Neural cell (in vitro differentiated cells): Measurements from ENCODE around the gene SUSD2. TPM values are rescaled to one million over a fixed set of nuclear protein-coding genes. Genes with fewer than 3 reads are reported as not detected.
"Not testable (repeated sequence)": the region's sequence is repeated elsewhere in the genome, so short reads cannot be mapped to it uniquely, and the experiment has no call there.

ENCODE experiments used
- H2AFZ ChIP-seq: fragments of 200-600, 300-800 bp; sonication (generic), shearing (Covaris generic); 2 replicates; pipeline ENCODE4 v1.6.0; 2014; ENCODE audit warnings: low read depth, mild to moderate bottlenecking, antibody characterized with exemption, low read length, moderate library complexity
- H3F3A ChIP-seq: fragments of 200-600 bp; shearing (Covaris generic); 2 replicates; pipeline ENCODE4 v1.6.1; 2016; ENCODE audit warnings: mild to moderate bottlenecking, moderate library complexity, mixed read lengths, antibody characterized with exemption, low read length; ENCODE audit not compliant: insufficient read depth, poor library complexity, severe bottlenecking
- H3K27ac ChIP-seq: fragments of 200-600, 300-800 bp; sonication (generic), shearing (Covaris generic); 2 replicates; pipeline ENCODE4 v1.5.1; 2014; ENCODE audit warnings: mild to moderate bottlenecking, low read length, moderate library complexity
- H3K27me3 ChIP-seq: fragments of 300-800, 200-600 bp; sonication (generic), shearing (Covaris generic); 2 replicates; pipeline ENCODE4 v1.6.0; 2014; ENCODE audit warnings: mild to moderate bottlenecking, low read depth, low read length, moderate library complexity; ENCODE audit not compliant: insufficient read depth
- H3K36me3 ChIP-seq: fragments of 300-800, 200-600 bp; sonication (generic), shearing (Covaris generic); 2 replicates; pipeline ENCODE4 v1.5.1; 2014; ENCODE audit warnings: mild to moderate bottlenecking, antibody characterized with exemption, low read length, moderate library complexity; ENCODE audit not compliant: insufficient read depth
- H3K4me2 ChIP-seq: fragments of 300-800, 200-600 bp; sonication (generic), shearing (Covaris generic); 2 replicates; pipeline ENCODE4 v1.6.0; 2014; ENCODE audit warnings: mild to moderate bottlenecking, low read length
- H3K4me3 ChIP-seq: fragments of 300-800, 200-600 bp; sonication (generic), shearing (Covaris generic); 2 replicates; pipeline ENCODE4 v1.5.1; 2014; ENCODE audit warnings: mild to moderate bottlenecking, low read length, moderate library complexity
- H3K79me2 ChIP-seq: fragments of 200-600 bp; shearing (Covaris generic); replicated peaks from 2 replicates; pipeline ENCODE4 v1.6.0; 2014; ENCODE audit warnings: mild to moderate bottlenecking, low read length, moderate library complexity; ENCODE audit not compliant: insufficient read depth
- H3K9ac ChIP-seq: fragments of 300-800, 200-600 bp; sonication (generic), shearing (Covaris generic); 2 replicates; pipeline ENCODE4 v1.6.1; 2016; ENCODE audit warnings: mild to moderate bottlenecking, low read length, mixed read lengths
- H3K9me2 ChIP-seq: fragments of 200-600 bp; shearing (Covaris generic); 2 replicates; pipeline ENCODE4 v1.6.1; 2016; ENCODE audit warnings: mild to moderate bottlenecking, low read length, mixed read lengths; ENCODE audit not compliant: insufficient read depth
- H3K9me3 ChIP-seq: fragments of 200-600, 300-800 bp; sonication (generic), shearing (Covaris generic); 2 replicates; pipeline ENCODE4 v1.6.1; 2016; ENCODE audit warnings: mild to moderate bottlenecking, mixed run types, low read length, moderate library complexity, mixed read lengths
- H4K20me1 ChIP-seq: fragments of 200-600 bp; shearing (Covaris generic); 2 replicates; pipeline ENCODE4 v1.6.1; 2016; ENCODE audit warnings: mild to moderate bottlenecking, mixed run types; ENCODE audit not compliant: insufficient read depth
- EP300 ChIP-seq: fragments of 450-650 bp; conservative IDR thresholded peaks from 2 replicates; pipeline ENCODE4 v1.6.1; 2014; ENCODE audit warnings: antibody characterized with exemption, mild to moderate bottlenecking, moderate library complexity; ENCODE audit not compliant: poor library complexity, severe bottlenecking
- EZH2 ChIP-seq: fragments of 200-600, 300-800 bp; shearing (Covaris generic), sonication (generic); IDR thresholded peaks from 2 replicates; pipeline ENCODE4 v1.6.1; 2014; ENCODE audit warnings: antibody characterized with exemption, low read length, borderline replicate concordance, mild to moderate bottlenecking; ENCODE audit not compliant: insufficient read depth, poor library complexity, severe bottlenecking
- MXI1 ChIP-seq: fragments of 450-650 bp; conservative IDR thresholded peaks from 2 replicates; pipeline ENCODE4 v1.6.1; 2014; ENCODE audit warnings: antibody characterized with exemption, mild to moderate bottlenecking; ENCODE audit not compliant: poor library complexity, severe bottlenecking
- POLR2AphosphoS5 ChIP-seq: IDR thresholded peaks from 2 replicates; pipeline ENCODE4 v1.6.1; 2012
- RAD21 ChIP-seq: fragments of 450-650 bp; conservative IDR thresholded peaks from 2 replicates; pipeline ENCODE4 v1.6.1; 2014; ENCODE audit warnings: antibody characterized with exemption, mild to moderate bottlenecking, moderate library complexity
- REST ChIP-seq: IDR thresholded peaks from 2 replicates; pipeline ENCODE4 v1.6.1; 2012; ENCODE audit warnings: borderline replicate concordance
- SMC3 ChIP-seq: fragments of 450-650 bp; conservative IDR thresholded peaks from 2 replicates; pipeline ENCODE4 v1.6.1; 2014; ENCODE audit warnings: antibody characterized with exemption, mild to moderate bottlenecking, moderate library complexity; ENCODE audit not compliant: poor library complexity
- TAF1 ChIP-seq: IDR thresholded peaks from 2 replicates; pipeline ENCODE4 v1.6.1; 2012; ENCODE audit warnings: low read depth
- polyA plus RNA-seq: library from polyadenylated mRNA; depleted of rRNA; stranded (reverse); fragments of >200 nt; gene quantifications from 2 replicates; pipeline ENCODE4 v1.2.3, GENCODE V29; 2014
- TF ChIP-seq, protein P1 (sequence below): fragments of 450-650 bp; IDR thresholded peaks from 2 replicates; pipeline ENCODE4 v1.5.1; 2014; ENCODE audit warnings: antibody characterized with exemption, mild to moderate bottlenecking, moderate library complexity; ENCODE audit not compliant: poor library complexity, severe bottlenecking

The SUSD2 gene
- polyA plus RNA-seq, 1 donor from 2014 or later: 0.20 TPM

DNA sequence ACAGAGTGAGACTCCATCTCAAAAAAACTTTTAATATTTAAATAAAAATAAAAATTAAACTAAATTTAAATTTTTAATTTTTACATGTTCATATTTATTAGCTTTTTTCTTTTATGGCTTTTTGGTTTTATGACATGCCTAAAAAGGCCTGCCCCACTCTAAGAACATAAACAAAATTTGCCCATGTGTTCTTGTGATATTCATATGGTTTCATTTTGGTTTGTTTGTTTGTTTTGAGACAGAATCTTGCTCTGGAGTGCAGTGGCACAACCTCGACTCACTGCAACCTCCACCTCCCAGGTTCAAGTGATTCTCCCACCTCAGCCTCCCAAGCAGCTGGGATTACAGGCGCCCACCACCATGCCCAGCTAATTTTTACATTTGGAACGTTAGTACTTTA, 27.7 kb downstream of the SUSD2 start:
- no peak overlapping the region for H2AFZ ChIP-seq
- no peaks in the 10 kb centered on the region for H3F3A ChIP-seq
- no peaks in the 10 kb centered on the region for H3K9me3 ChIP-seq
- H3K79me2 ChIP-seq: no peaks in the 10 kb centered on the region
- H3K9me2 ChIP-seq: no peaks in the 10 kb centered on the region
- H3K9ac ChIP-seq: no peak overlapping the region
- no peak overlapping the region for H3K4me2 ChIP-seq
- H3K27me3 ChIP-seq: no peaks in the 10 kb centered on the region
- no peak overlapping the region for H3K27ac ChIP-seq
- no peaks in the 10 kb centered on the region for H4K20me1 ChIP-seq
- no peak overlapping the region for H3K4me3 ChIP-seq
- H3K36me3 ChIP-seq: no peaks in the 10 kb centered on the region
- no peak for TF ChIP-seq REST
- no peak for TF ChIP-seq RAD21
- TF ChIP-seq MXI1: no peak
- TF ChIP-seq EP300: no peak
- no peak for TF ChIP-seq EZH2
- no peak for TF ChIP-seq POLR2AphosphoS5
- TF ChIP-seq, protein P1, sequence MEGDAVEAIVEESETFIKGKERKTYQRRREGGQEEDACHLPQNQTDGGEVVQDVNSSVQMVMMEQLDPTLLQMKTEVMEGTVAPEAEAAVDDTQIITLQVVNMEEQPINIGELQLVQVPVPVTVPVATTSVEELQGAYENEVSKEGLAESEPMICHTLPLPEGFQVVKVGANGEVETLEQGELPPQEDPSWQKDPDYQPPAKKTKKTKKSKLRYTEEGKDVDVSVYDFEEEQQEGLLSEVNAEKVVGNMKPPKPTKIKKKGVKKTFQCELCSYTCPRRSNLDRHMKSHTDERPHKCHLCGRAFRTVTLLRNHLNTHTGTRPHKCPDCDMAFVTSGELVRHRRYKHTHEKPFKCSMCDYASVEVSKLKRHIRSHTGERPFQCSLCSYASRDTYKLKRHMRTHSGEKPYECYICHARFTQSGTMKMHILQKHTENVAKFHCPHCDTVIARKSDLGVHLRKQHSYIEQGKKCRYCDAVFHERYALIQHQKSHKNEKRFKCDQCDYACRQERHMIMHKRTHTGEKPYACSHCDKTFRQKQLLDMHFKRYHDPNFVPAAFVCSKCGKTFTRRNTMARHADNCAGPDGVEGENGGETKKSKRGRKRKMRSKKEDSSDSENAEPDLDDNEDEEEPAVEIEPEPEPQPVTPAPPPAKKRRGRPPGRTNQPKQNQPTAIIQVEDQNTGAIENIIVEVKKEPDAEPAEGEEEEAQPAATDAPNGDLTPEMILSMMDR: no peak
- TF ChIP-seq TAF1: no peak
- TF ChIP-seq SMC3: no peak

- no peak for TF ChIP-seq TAF1
- TF ChIP-seq SMC3: no peak
- no peak for TF ChIP-seq EZH2
- TF ChIP-seq REST: no peak
- TF ChIP-seq POLR2AphosphoS5: no peak
- TF ChIP-seq RAD21: no peak
- TF ChIP-seq, protein P1: no peak
- no peak for TF ChIP-seq MXI1
- TF ChIP-seq EP300: no peak
Observed at GRCh38 chr22:24209687-24210086, 28.4 kb downstream of the SUSD2 start.

GRCh38 chr22:24210409-24210808, 29.1 kb downstream of the SUSD2 start:
- not testable (repeated sequence) for H3K79me2 ChIP-seq, H3K36me3 ChIP-seq, H2AFZ ChIP-seq, H3K9me2 ChIP-seq, H3K27ac ChIP-seq, H3K9me3 ChIP-seq, H3F3A ChIP-seq, H3K9ac ChIP-seq, H4K20me1 ChIP-seq, H3K27me3 ChIP-seq, H3K4me3 ChIP-seq, H3K4me2 ChIP-seq

More at GRCh38 chr22:24209687-24210086, 28.4 kb downstream of the SUSD2 start:
- Histone ChIP-seq H3K27me3 (no peaks in the 10 kb centered on the region), H3K27ac (no peak overlapping the region), H3K36me3 (no peaks in the 10 kb centered on the region), H3K9me3 (no peaks in the 10 kb centered on the region), H3K9ac (no peak overlapping the region), H3K79me2 (no peaks in the 10 kb centered on the region), H2AFZ (no peak overlapping the region), H3K4me2 (no peak overlapping the region), H3K9me2 (no peaks in the 10 kb centered on the region), H4K20me1 (no peaks in the 10 kb centered on the region), H3K4me3 (no peak overlapping the region), H3F3A (no peaks in the 10 kb centered on the region)
